ENCODE results near the gene MRPL54. TPM values are rescaled to one million over a fixed set of nuclear protein-coding genes. Genes with fewer than 3 reads are reported as not detected.

The MRPL54 gene
- polyA plus RNA-seq, 1 donor (not counting 4 experiments of a cell fraction or from before 2014, with no cell fraction given), result 27.0 TPM

DNA sequence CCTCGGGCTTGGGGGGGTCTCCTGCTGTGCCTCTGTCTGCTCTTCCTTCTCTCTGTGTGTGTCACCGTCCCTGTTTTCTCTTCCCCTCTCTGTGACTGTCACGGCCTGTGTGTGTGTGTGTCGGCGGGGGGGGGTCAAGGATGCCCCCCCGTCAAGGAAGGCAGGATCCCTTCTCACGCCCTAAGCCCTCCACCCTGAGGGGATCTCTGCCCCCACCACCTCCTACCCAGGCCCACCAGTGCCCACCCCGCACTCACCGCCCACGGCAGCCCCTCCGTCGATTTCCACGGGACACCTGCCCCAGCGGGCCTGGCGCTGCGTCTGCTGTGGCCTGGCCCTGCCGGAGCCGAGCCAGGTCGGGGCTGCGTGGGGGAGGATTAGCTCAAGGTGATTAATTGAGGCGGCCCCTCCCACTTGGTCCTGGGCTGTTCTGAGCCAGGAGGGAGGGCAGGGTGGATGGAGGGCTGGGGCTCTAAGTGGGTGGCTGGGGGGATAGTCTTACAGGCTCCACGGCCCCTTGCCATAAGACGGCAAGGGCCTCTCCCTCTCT lies 9.5 kb downstream of the MRPL54 start, which contains the start of gene RAX2:
Gene RAX2 (minus strand): TSS at position 323 of the 550 bp plus-strand sequence. CDS start 486 bp downstream, outside the sequence.
- H3K27me3 ChIP-seq (ENCODE audit: control insufficient read depth, extremely low read depth, insufficient read depth, low read length), result peaks cover 7% of the 10 kb centered on the region
- no peak within 1 kb of the TSS for H3K9ac ChIP-seq (ENCODE audit: control insufficient read depth, extremely low read depth, insufficient read depth, low read length)
- H3K9me3 ChIP-seq (ENCODE audit: control insufficient read depth, low read depth, low read length), result no peaks in the 10 kb centered on the region
- no peaks in the 10 kb centered on the region for H3K4me1 ChIP-seq (ENCODE audit: control insufficient read depth, extremely low read depth, insufficient read depth, low read length)
- no peak within 1 kb of the TSS for H3K27ac ChIP-seq (ENCODE audit: control insufficient read depth, insufficient read depth, low read length)
- no peak for FAIRE-seq
- no peak within 1 kb of the TSS for H3K4me2 ChIP-seq (ENCODE audit: control insufficient read depth, extremely low read depth, insufficient read depth, low read depth, low read length)
- no peak within 1 kb of the TSS for H2AFZ ChIP-seq (ENCODE audit: control insufficient read depth, low read length)
- no peaks in the 10 kb centered on the region for H3K79me2 ChIP-seq (ENCODE audit: control insufficient read depth, insufficient read depth, low read length)
- TF ChIP-seq, protein P1, sequence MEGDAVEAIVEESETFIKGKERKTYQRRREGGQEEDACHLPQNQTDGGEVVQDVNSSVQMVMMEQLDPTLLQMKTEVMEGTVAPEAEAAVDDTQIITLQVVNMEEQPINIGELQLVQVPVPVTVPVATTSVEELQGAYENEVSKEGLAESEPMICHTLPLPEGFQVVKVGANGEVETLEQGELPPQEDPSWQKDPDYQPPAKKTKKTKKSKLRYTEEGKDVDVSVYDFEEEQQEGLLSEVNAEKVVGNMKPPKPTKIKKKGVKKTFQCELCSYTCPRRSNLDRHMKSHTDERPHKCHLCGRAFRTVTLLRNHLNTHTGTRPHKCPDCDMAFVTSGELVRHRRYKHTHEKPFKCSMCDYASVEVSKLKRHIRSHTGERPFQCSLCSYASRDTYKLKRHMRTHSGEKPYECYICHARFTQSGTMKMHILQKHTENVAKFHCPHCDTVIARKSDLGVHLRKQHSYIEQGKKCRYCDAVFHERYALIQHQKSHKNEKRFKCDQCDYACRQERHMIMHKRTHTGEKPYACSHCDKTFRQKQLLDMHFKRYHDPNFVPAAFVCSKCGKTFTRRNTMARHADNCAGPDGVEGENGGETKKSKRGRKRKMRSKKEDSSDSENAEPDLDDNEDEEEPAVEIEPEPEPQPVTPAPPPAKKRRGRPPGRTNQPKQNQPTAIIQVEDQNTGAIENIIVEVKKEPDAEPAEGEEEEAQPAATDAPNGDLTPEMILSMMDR (optimal IDR thresholded peaks at IDR 0.05 in 1 of 3, IDR thresholded peaks at IDR 0.05 in 1 of 3, conservative IDR thresholded peaks at IDR 0.05 in 1 of 3; ENCODE audit: extremely low read depth in 1 of 3, insufficient read depth in 2 of 3, low read length in 3 of 3), result no peak
- TF ChIP-seq EZH2 (IDR thresholded peaks at IDR 0.05; ENCODE audit: low read length), result no peak
- H3K4me3 ChIP-seq (ENCODE audit: control insufficient read depth in 2 of 3, extremely low read depth in 1 of 3, insufficient read depth in 2 of 3, low read depth in 1 of 3, low read length in 3 of 3), result no peak within 1 kb of the TSS
- H4K20me1 ChIP-seq (ENCODE audit: control insufficient read depth, extremely low read depth, insufficient read depth, low read length), result no peaks in the 10 kb centered on the region
- peaks cover 0 to 3% of the 10 kb centered on the region in 2 experiments for H3K36me3 ChIP-seq (ENCODE audit: control insufficient read depth in 2 of 2, extremely low read depth in 1 of 2, insufficient read depth in 2 of 2, low read length in 2 of 2)
- no peak for DNase-seq (ENCODE audit: low read depth, low spot score)
- dilution Hi-C loops (cut with MboI; ENCODE audit: extremely low pct_ligation_motif_present, low sequenced_read_pairs), result no loop called here
- no peaks in the 10 kb centered on the region for H3K9me1 ChIP-seq (ENCODE audit: control insufficient read depth, extremely low read depth, insufficient read depth, low read length)

- dilution Hi-C loops (cut with MboI; ENCODE audit: extremely low pct_ligation_motif_present, low sequenced_read_pairs), result no loop called here
- Histone ChIP-seq H3K9me1 (ENCODE audit: control insufficient read depth, extremely low read depth, insufficient read depth, low read length) (no peaks in the 10 kb centered on the region), H2AFZ (ENCODE audit: control insufficient read depth, low read length) (no peak overlapping the region), H3K36me3 (ENCODE audit: control insufficient read depth in 2 of 2, extremely low read depth in 1 of 2, insufficient read depth in 2 of 2, low read length in 2 of 2) (no peaks in the 10 kb centered on the region), H3K4me3 (ENCODE audit: control insufficient read depth in 2 of 3, extremely low read depth in 1 of 3, insufficient read depth in 2 of 3, low read depth in 1 of 3, low read length in 3 of 3) (no peak overlapping the region), H3K4me1 (ENCODE audit: control insufficient read depth, extremely low read depth, insufficient read depth, low read length) (no peaks in the 10 kb centered on the region), H3K4me2 (ENCODE audit: control insufficient read depth, extremely low read depth, insufficient read depth, low read depth, low read length) (no peak overlapping the region), H3K79me2 (ENCODE audit: control insufficient read depth, insufficient read depth, low read length) (no peaks in the 10 kb centered on the region), H3K27ac (ENCODE audit: control insufficient read depth, insufficient read depth, low read length) (no peak overlapping the region), H4K20me1 (ENCODE audit: control insufficient read depth, extremely low read depth, insufficient read depth, low read length) (no peaks in the 10 kb centered on the region), H3K27me3 (ENCODE audit: control insufficient read depth, extremely low read depth, insufficient read depth, low read length) (peaks cover 7% of the 10 kb centered on the region), H3K9ac (ENCODE audit: control insufficient read depth, extremely low read depth, insufficient read depth, low read length) (no peak overlapping the region), H3K9me3 (ENCODE audit: control insufficient read depth, low read depth, low read length) (no peaks in the 10 kb centered on the region)
- TF ChIP-seq, protein P1 (optimal IDR thresholded peaks at IDR 0.05 in 1 of 3, IDR thresholded peaks at IDR 0.05 in 1 of 3, conservative IDR thresholded peaks at IDR 0.05 in 1 of 3; ENCODE audit: extremely low read depth in 1 of 3, insufficient read depth in 2 of 3, low read length in 3 of 3), result no peak
- no peak for TF ChIP-seq EZH2 (IDR thresholded peaks at IDR 0.05; ENCODE audit: low read length)
- FAIRE-seq (no peak), DNase-seq (ENCODE audit: low read depth, low spot score) (no peak)
Observed at GRCh38 chr19:3773814-3774515, 11.5 kb downstream of the MRPL54 start.

All from keratinocyte (primary cell).